Adipose tissue (tissue), 3 donors: Measurements from ENCODE around the gene TMEM202. TPM values are rescaled to one million over a fixed set of nuclear protein-coding genes. Genes with fewer than 3 reads are reported as not detected.
"Not testable (repeated sequence)": the region's sequence is repeated elsewhere in the genome, so short reads cannot be mapped to it uniquely, and the experiment has no call there.

Source experiments
- H3K27ac ChIP-seq: one replicate; pipeline ENCODE4 v1.5.1; 2013; ENCODE audit warnings: low read depth, low read length
- WGBS, 3 donors: extraction: QIAGEN DNeasy Blood & Tissue Kit; methylation state at CpG; one replicate each; pipeline ENCODE4 v1.1.7; 2013; 5-methylcytosine and 5-hydroxymethylcytosine counted together
- polyA plus RNA-seq, 3 donors: library from polyadenylated mRNA; stranded (reverse); fragments of 200-250 nt; gene quantifications; one replicate each; pipeline ENCODE4 v1.2.3, GENCODE V29; 2013
- donor health status: healthy with polysubstance abuse.
- donor health status: Bipolar disorder and iron deficiency.
- donor health status: healthy.

The TMEM202 gene
- polyA plus RNA-seq: not detected

GRCh38 chr15:72397796-72398588, at the start of gene TMEM202:
TMEM202 (plus strand) TSS chr15:72398305; CDS start chr15:72398327, 22 bp downstream.
- 55 to 63% (median 63%) methylated on average over 4 of the region's 4 CpGs for WGBS, 3 donors

GRCh38 chr15:72353266-72353665, 44.8 kb upstream of the TMEM202 start:
- 93 to 96% (median 95%) methylated on average over 2 of the region's 2 CpGs for WGBS, 3 donors

More at GRCh38 chr15:72397796-72398588, at the start of gene TMEM202:
- no peak within 1 kb of the TSS for H3K27ac ChIP-seq

GRCh38 chr15:72354496-72354895, 43.6 kb upstream of the TMEM202 start:
- WGBS, 3 donors: 92 to 100% (median 97%) methylated on average over 1 of the region's 1 CpG
- H3K27ac ChIP-seq: no peak overlapping the region

More at GRCh38 chr15:72353266-72353665, 44.8 kb upstream of the TMEM202 start:
- no peak overlapping the region for H3K27ac ChIP-seq

GRCh38 chr15:72358121-72358520, 40.0 kb upstream of the TMEM202 start:
- WGBS, 3 donors: 78 to 87% (median 84%) methylated on average over 3 of the region's 3 CpGs
- no peak overlapping the region for H3K27ac ChIP-seq

- WGBS, 3 donors: 48 to 66% (median 49%) methylated on average over 7 of the region's 7 CpGs
- H3K27ac ChIP-seq: no peak overlapping the region
Observed at GRCh38 chr15:72358650-72359171, 39.4 kb upstream of the TMEM202 start.

- whole genome bisulfite sequencing, 3 donors: 81 to 94% (median 93%) methylated on average over 1 of the region's 1 CpG
- no peak overlapping the region for H3K27ac ChIP-seq
Observed at GRCh38 chr15:72361176-72361575, 36.9 kb upstream of the TMEM202 start.

- no peak overlapping the region for H3K27ac ChIP-seq
- 61 to 87% (median 74%) methylated on average over 1 of the region's 1 CpG for WGBS, 3 donors
Observed at GRCh38 chr15:72365844-72366243, 32.3 kb upstream of the TMEM202 start.

- H3K27ac ChIP-seq: no peak overlapping the region
- 43 to 77% (median 58%) methylated on average over 2 of the region's 2 CpGs for WGBS, 3 donors
Observed at GRCh38 chr15:72368325-72368724, 29.8 kb upstream of the TMEM202 start.

GRCh38 chr15:72368899-72369298, 29.2 kb upstream of the TMEM202 start:
- 39 to 97% (median 50%) methylated on average over 2 of the region's 2 CpGs for WGBS, 3 donors
- H3K27ac ChIP-seq: no peak overlapping the region

- H3K27ac ChIP-seq: no peak overlapping the region
- 44 to 85% (median 76%) methylated on average over 1 of the region's 1 CpG for WGBS, 3 donors
Observed at GRCh38 chr15:72369964-72370363, 28.1 kb upstream of the TMEM202 start.

GRCh38 chr15:72372361-72372760, 25.7 kb upstream of the TMEM202 start:
- no peak overlapping the region for H3K27ac ChIP-seq

- no peak overlapping the region for H3K27ac ChIP-seq
- WGBS, 3 donors: 0 to 1% (median 1%) methylated on average over 17 of the region's 17 CpGs
Observed at GRCh38 chr15:72375501-72375845, 22.6 kb upstream of the TMEM202 start.

GRCh38 chr15:72375846-72376581, 22.1 kb upstream of the TMEM202 start, which contains the start of gene HEXA:
HEXA (minus strand) TSS chr15:72376014; CDS start chr15:72375972, 42 bp downstream.
- WGBS, 3 donors: 0% methylated on average over 50 of the region's 50 CpGs
- peak within 1 kb of the TSS; percentile 68 for H3K27ac ChIP-seq

- WGBS, 3 donors: 80 to 94% (median 86%) methylated on average over 1 of the region's 1 CpG
- H3K27ac ChIP-seq: no peak overlapping the region
Observed at GRCh38 chr15:72377331-72377730, 20.8 kb upstream of the TMEM202 start.

- 80 to 82% (median 81%) methylated on average over 3 of the region's 3 CpGs for WGBS, 3 donors
Observed at GRCh38 chr15:72379106-72379505, 19.0 kb upstream of the TMEM202 start.

GRCh38 chr15:72379856-72380430, 18.2 kb upstream of the TMEM202 start:
- 40 to 48% (median 42%) methylated on average over 2 of the region's 2 CpGs for whole genome bisulfite sequencing, 3 donors

More at GRCh38 chr15:72379106-72379505, 19.0 kb upstream of the TMEM202 start:
- H3K27ac ChIP-seq: not testable (repeated sequence)

GRCh38 chr15:72380743-72381142, 17.4 kb upstream of the TMEM202 start:
- H3K27ac ChIP-seq: no peak overlapping the region
- 66 to 82% (median 68%) methylated on average over 4 of the region's 4 CpGs for WGBS, 3 donors

More at GRCh38 chr15:72379856-72380430, 18.2 kb upstream of the TMEM202 start:
- no peak overlapping the region for H3K27ac ChIP-seq

- no peak overlapping the region for H3K27ac ChIP-seq
- WGBS, 3 donors: 62 to 77% (median 74%) methylated on average over 2 of the region's 2 CpGs
Observed at GRCh38 chr15:72382146-72382545, 16.0 kb upstream of the TMEM202 start.

GRCh38 chr15:72387741-72388140, 10.4 kb upstream of the TMEM202 start:
- H3K27ac ChIP-seq: no peak overlapping the region
